Measurements from ENCODE around the gene CENPX. TPM values are rescaled to one million over a fixed set of nuclear protein-coding genes. Genes with fewer than 3 reads are reported as not detected.

Gene CENPX
- 10 to 100 TPM; 52.7 to 54.7 TPM for total RNA-seq

GRCh38 chr17:82022310-82022980, at the start of gene CENPX:
CENPX (minus strand) TSS chr17:82022878; CDS start chr17:82022861, 17 bp downstream.
- Mint-ChIP-seq H3K27ac (peak within 1 kb of the TSS; percentile 60), H3K9me3 (no peaks in the 10 kb centered on the region), H3K4me3 (peak within 1 kb of the TSS; percentile 82), H3K4me1 (peaks cover 39% of the 10 kb centered on the region), H3K36me3 (ENCODE audit: low read depth) (peaks cover 14% of the 10 kb centered on the region), H3K27me3 (no peaks in the 10 kb centered on the region)
- no peak for DNase-seq
- ChIA-PET CTCF (interaction anchor here (0.8 to 4.3 kb wide), 7 partner anchors 15 to 184 kb away, joined by 3 to 73 read pairs (median 5); partner anchors contain the start of genes ASPSCR1, DCXR, FASN and NOTUM), POLR2A (interaction anchor here (0.6 to 5.1 kb wide), 14 partner anchors 9 to 319 kb away, joined by 3 to 41 read pairs (median 4); partner anchors contain the start of genes ARHGDIA, DCXR, FASN and MRPL12)

GRCh38 chr17:82070611-82071010, 47.9 kb upstream of the CENPX start:
- Mint-ChIP-seq H3K27ac (no peak overlapping the region), H3K9me3 (no peaks in the 10 kb centered on the region), H3K27me3 (peaks cover 4% of the 10 kb centered on the region), H3K4me3 (no peak overlapping the region), H3K36me3 (ENCODE audit: low read depth) (no peaks in the 10 kb centered on the region), H3K4me1 (peaks cover 8% of the 10 kb centered on the region)
- POLR2A ChIA-PET: no interaction called here
- DNase-seq: no peak
- CTCF ChIA-PET: interaction anchor here (1.3 kb wide), 1 partner anchor 84 kb away, joined by 4 read pairs; no protein-coding TSS in a partner anchor

- POLR2A ChIA-PET: interaction anchor here (0.7 to 2.3 kb wide), 16 partner anchors 10 to 208 kb away, joined by 3 to 16 read pairs (median 4); partner anchors contain the start of genes CSNK1D and DCXR
- Mint-ChIP-seq H3K27me3 (peaks cover 2% of the 10 kb centered on the region), H3K4me3 (peak within 1 kb of the TSS; percentile 82), H3K36me3 (ENCODE audit: low read depth) (no peaks in the 10 kb centered on the region), H3K27ac (peak within 1 kb of the TSS; percentile 82), H3K4me1 (peaks cover 17% of the 10 kb centered on the region), H3K9me3 (no peaks in the 10 kb centered on the region)
- CTCF ChIA-PET: interaction anchor here (1.8 kb wide), 1 partner anchor 28 kb away, joined by 9 read pairs; the partner anchor contains the start of gene DCXR
- DNase-seq: peak; percentile 78
Observed at GRCh38 chr17:82065638-82066303, 43.1 kb upstream of the CENPX start, which contains the start of gene DUS1L. DUS1L (minus strand) TSS chr17:82065804; CDS start chr17:82065059, 745 bp downstream.

GRCh38 chr17:82065193-82065637, 42.5 kb upstream of the CENPX start:
- Mint-ChIP-seq H3K36me3 (ENCODE audit: low read depth) (peaks cover under 1% of the 10 kb centered on the region), H3K4me3 (peak overlapping the region; percentile 67), H3K4me1 (peaks cover 17% of the 10 kb centered on the region), H3K27me3 (no peaks in the 10 kb centered on the region), H3K27ac (peak overlapping the region; percentile 26), H3K9me3 (no peaks in the 10 kb centered on the region)
- POLR2A ChIA-PET: interaction anchor here (1.2 to 2.3 kb wide), 9 partner anchors 10 to 209 kb away, joined by 3 to 16 read pairs (median 7); partner anchors contain the start of genes CSNK1D, DCXR and GPS1
- DNase-seq: no peak
- CTCF ChIA-PET: no interaction called here

GRCh38 chr17:82064433-82065192, 41.9 kb upstream of the CENPX start:
- POLR2A ChIA-PET: interaction anchor here (1.0 to 2.3 kb wide), 10 partner anchors 9 to 210 kb away, joined by 3 to 16 read pairs (median 6); partner anchors contain the start of genes CSNK1D, DCXR, FASN and GPS1
- Mint-ChIP-seq H3K4me3 (peak overlapping the region; percentile 67), H3K27me3 (no peaks in the 10 kb centered on the region), H3K27ac (peak overlapping the region; percentile 26), H3K36me3 (ENCODE audit: low read depth) (peaks cover 3% of the 10 kb centered on the region), H3K4me1 (peaks cover 17% of the 10 kb centered on the region), H3K9me3 (no peaks in the 10 kb centered on the region)
- DNase-seq: no peak
- CTCF ChIA-PET: no interaction called here

- POLR2A ChIA-PET: interaction anchor here (1.0 to 2.0 kb wide), 5 partner anchors 10 to 204 kb away, joined by 3 to 8 read pairs (median 3); partner anchors contain the start of genes FASN and GPS1
- H3K9me3 Mint-ChIP-seq: no peaks in the 10 kb centered on the region
Observed at GRCh38 chr17:82063424-82064415, 41.0 kb upstream of the CENPX start.

GRCh38 chr17:82062984-82063368, 40.3 kb upstream of the CENPX start:
- Mint-ChIP-seq H3K4me1 (peaks cover 17% of the 10 kb centered on the region), H3K27ac (no peak overlapping the region), H3K36me3 (ENCODE audit: low read depth) (peaks cover 4% of the 10 kb centered on the region), H3K27me3 (no peaks in the 10 kb centered on the region), H3K4me3 (no peak overlapping the region), H3K9me3 (no peaks in the 10 kb centered on the region)
- ChIA-PET POLR2A (interaction anchor here (1.5 kb wide), 1 partner anchor 13 kb away, joined by 3 read pairs; no protein-coding TSS in a partner anchor), CTCF (no interaction called here)
- DNase-seq: no peak

More at GRCh38 chr17:82063424-82064415, 41.0 kb upstream of the CENPX start:
- Mint-ChIP-seq H3K27me3 (no peaks in the 10 kb centered on the region), H3K27ac (no peak overlapping the region), H3K36me3 (ENCODE audit: low read depth) (peaks cover 3% of the 10 kb centered on the region), H3K4me1 (peaks cover 17% of the 10 kb centered on the region), H3K4me3 (peak overlapping the region; percentile 67)
- no peak for DNase-seq
- CTCF ChIA-PET: no interaction called here

GRCh38 chr17:82062076-82062983, 39.7 kb upstream of the CENPX start:
- no peak for DNase-seq
- no peaks in the 10 kb centered on the region for H3K27me3 Mint-ChIP-seq
- ChIA-PET POLR2A (no interaction called here), CTCF (no interaction called here)
- peaks cover 17% of the 10 kb centered on the region for H3K4me1 Mint-ChIP-seq
- peaks cover 7% of the 10 kb centered on the region for H3K36me3 Mint-ChIP-seq (ENCODE audit: low read depth)
- H3K4me3 Mint-ChIP-seq: no peak overlapping the region
- no peaks in the 10 kb centered on the region for H3K9me3 Mint-ChIP-seq
- H3K27ac Mint-ChIP-seq: no peak overlapping the region

- H3K27ac Mint-ChIP-seq: no peak overlapping the region
- no peak overlapping the region for H3K4me3 Mint-ChIP-seq
- CTCF ChIA-PET: no interaction called here
- no peaks in the 10 kb centered on the region for H3K27me3 Mint-ChIP-seq
- H3K4me1 Mint-ChIP-seq: peaks cover 12% of the 10 kb centered on the region
- H3K9me3 Mint-ChIP-seq: no peaks in the 10 kb centered on the region
- H3K36me3 Mint-ChIP-seq (ENCODE audit: low read depth): peaks cover 7% of the 10 kb centered on the region
- POLR2A ChIA-PET: no interaction called here
- no peak for DNase-seq
Observed at GRCh38 chr17:82061047-82061925, 38.6 kb upstream of the CENPX start.

- Mint-ChIP-seq H3K4me3 (no peak overlapping the region), H3K27ac (no peak overlapping the region), H3K9me3 (no peaks in the 10 kb centered on the region), H3K4me1 (peaks cover 9% of the 10 kb centered on the region), H3K36me3 (ENCODE audit: low read depth) (peaks cover 7% of the 10 kb centered on the region), H3K27me3 (no peaks in the 10 kb centered on the region)
- ChIA-PET POLR2A (interaction anchor here (1.7 kb wide), 1 partner anchor 25 kb away, joined by 3 read pairs; no protein-coding TSS in a partner anchor), CTCF (no interaction called here)
- no peak for DNase-seq
Observed at GRCh38 chr17:82060614-82061013, 37.9 kb upstream of the CENPX start.

Measured in activated CD4-positive, alpha-beta memory T cell treated with anti-CD3 and anti-CD28 coated beads, Interleukin-2, amount 10 ng/mL, durations not matched to agents 7 days and 5 days (primary cell).